Activated naive CD4-positive, alpha-beta T cell treated with anti-CD3 and anti-CD28 coated beads for 36 hours (primary cell): Measurements from ENCODE around the gene EBF4. TPM values are rescaled to one million over a fixed set of nuclear protein-coding genes. Genes with fewer than 3 reads are reported as not detected.
A peak's percentile ranks its signal among the peaks of the same experiment; 100 is the strongest.

Experiments used
- CTCF ChIA-PET: fragments of 350-600 bp; sonication (Branson Sonifier 250); formaldehyde crosslinking; loops from one replicate; lab custom pipeline; 2021; ENCODE audit warnings: antibody characterized with exemption; lab: Charles Lee
- DNase-seq: peaks from one replicate; pipeline ENCODE4 v3.0.0-alpha.2; 2020
- H3K27ac Mint-ChIP-seq: one replicate; pipeline ENCODE4 v1.8.0; 2021; ENCODE audit warnings: mild to moderate bottlenecking, mixed read lengths
- H3K27me3 Mint-ChIP-seq: one replicate; pipeline ENCODE4 v1.8.0; 2021; ENCODE audit warnings: low read depth, mixed read lengths
- H3K36me3 Mint-ChIP-seq: one replicate; pipeline ENCODE4 v1.8.0; 2021; ENCODE audit warnings: low read depth, mixed read lengths
- H3K4me1 Mint-ChIP-seq: one replicate; pipeline ENCODE4 v1.8.0; 2021; ENCODE audit warnings: low read depth, mixed read lengths
- H3K4me3 Mint-ChIP-seq: one replicate; pipeline ENCODE4 v1.8.0; 2021; ENCODE audit warnings: mild to moderate bottlenecking, moderate library complexity, mixed read lengths
- H3K9me3 Mint-ChIP-seq: one replicate; pipeline ENCODE4 v1.8.0; 2021; ENCODE audit warnings: mixed read lengths
- intact Hi-C: fragments of 100-400 bp; cut with micrococcal nuclease; formaldehyde crosslinking; loops from one replicate; pipeline ENCODE4 v1.15.1; 2023
- total RNA-seq, 2 experiments: library from RNA; stranded (reverse); gene quantifications; one replicate each; pipeline ENCODE4 v1.2.3, GENCODE V29; 2021

The EBF4 gene
- total RNA-seq, 2 experiments from 2014 or later, result 3.2 to 3.5 TPM

DNA sequence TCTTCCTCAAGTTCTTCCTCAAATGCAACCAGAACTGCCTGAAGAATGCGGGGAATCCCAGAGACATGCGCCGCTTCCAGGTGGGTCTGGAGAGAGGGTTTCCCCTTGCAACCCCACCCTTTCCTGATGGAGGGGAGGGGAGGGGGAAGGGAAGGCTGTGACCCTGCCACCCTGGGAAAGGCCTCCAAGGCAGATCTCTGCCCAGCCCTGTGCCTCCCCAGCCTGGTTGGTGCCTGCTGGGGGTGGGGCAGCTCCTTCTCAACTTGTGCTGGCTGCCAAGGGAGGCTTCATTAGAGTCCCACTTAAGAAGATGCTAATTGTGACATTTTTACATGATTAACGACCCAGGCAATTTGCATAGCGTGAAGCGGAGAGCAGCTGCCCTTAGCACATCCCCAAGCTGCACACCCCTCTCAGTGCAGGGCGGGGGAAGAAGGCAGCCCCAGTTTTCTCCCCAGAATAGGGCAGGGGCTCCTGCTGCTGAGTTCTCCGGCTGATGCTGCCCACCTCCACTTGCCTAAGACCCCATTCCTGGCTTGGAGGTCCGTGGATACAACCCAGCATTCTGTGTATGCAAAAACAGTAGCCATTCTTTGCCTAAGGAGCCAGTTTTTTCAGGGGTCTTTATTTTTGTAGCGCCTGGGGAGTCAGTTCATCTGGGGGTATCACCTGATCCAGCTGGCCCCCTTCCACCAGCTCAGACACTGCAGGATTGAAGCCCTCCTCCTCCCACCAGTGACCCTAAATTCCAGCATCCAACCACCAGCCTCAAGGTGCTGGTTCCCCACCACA is 56.2 kb downstream of the EBF4 start:
- DNase-seq, result no peak
- Mint-ChIP-seq H3K4me3 (no peak overlapping the region), H3K27ac (no peak overlapping the region), H3K27me3 (peaks cover 18% of the 10 kb centered on the region), H3K9me3 (no peaks in the 10 kb centered on the region), H3K36me3 (no peaks in the 10 kb centered on the region), H3K4me1 (peaks cover 17% of the 10 kb centered on the region)
- CTCF ChIA-PET, result interaction anchor here (0.7 kb wide), 1 partner anchor 9 kb away, joined by 3 read pairs; no protein-coding TSS in a partner anchor
- intact Hi-C loops, result no loop called here

DNA sequence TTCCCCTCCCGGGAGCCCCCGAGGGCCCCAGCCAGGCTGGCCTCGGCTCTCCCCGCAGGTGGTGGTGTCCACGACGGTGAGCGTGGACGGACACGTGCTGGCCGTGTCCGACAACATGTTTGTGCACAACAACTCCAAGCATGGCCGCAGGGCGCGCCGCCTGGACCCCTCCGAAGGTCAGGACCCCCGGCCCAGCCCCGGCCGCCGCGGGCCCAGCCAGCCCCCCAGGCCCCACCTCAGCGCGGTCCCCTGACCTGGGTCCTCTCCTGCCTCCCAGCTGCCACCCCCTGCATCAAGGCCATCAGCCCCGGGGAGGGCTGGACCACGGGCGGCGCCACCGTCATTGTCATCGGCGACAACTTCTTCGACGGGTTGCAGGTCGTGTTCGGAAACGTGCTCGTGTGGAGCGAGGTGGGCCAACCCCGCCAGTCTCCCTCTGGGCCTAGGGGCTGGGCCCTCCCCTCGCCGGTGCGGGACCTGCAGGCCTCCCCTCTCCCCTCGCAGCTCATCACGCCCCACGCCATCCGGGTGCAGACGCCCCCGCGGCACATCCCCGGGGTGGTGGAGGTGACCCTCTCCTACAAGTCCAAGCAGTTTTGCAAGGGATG is 56.9 kb downstream of the EBF4 start:
- no peak overlapping the region for H3K4me3 Mint-ChIP-seq

DNA sequence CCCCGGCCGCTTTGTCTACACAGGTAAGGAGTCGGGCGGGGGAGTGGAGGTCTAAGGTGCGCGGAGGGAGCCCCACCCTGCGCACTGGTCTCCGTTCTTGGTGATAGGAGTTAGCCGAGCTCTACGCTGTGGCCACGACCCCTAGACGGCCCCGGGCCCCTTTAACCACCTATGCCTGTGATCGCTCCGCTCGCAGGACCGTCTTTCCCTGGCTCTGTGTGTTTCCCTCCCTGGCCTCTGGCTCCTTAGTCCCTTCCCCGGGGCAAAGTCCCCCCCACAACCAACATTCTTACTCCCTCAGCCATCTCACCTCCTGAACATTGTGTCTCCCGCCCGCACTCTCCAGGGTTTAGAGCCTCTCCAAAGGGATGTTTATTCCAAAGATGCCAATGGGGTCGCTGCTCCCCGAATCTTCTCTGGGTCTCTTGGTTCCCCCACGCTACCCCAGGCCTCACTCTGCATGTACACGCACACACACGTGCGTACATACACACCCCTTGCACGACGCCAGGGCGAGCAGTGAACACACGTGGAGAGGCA is 57.4 kb downstream of the EBF4 start:
- intact Hi-C loops, result no loop called here
- H3K27ac Mint-ChIP-seq, result no peak overlapping the region
- no peak overlapping the region for H3K4me3 Mint-ChIP-seq
- CTCF ChIA-PET, result no interaction called here
- no peaks in the 10 kb centered on the region for H3K9me3 Mint-ChIP-seq
- H3K4me1 Mint-ChIP-seq, result peaks cover 17% of the 10 kb centered on the region
- no peaks in the 10 kb centered on the region for H3K36me3 Mint-ChIP-seq
- peaks cover 18% of the 10 kb centered on the region for H3K27me3 Mint-ChIP-seq
- no peak for DNase-seq

More for the DNA sequence above, 56.9 kb downstream of the EBF4 start:
- no peaks in the 10 kb centered on the region for H3K36me3 Mint-ChIP-seq
- intact Hi-C loops, result no loop called here
- CTCF ChIA-PET, result no interaction called here
- H3K4me1 Mint-ChIP-seq, result peaks cover 17% of the 10 kb centered on the region
- no peak for DNase-seq
- no peak overlapping the region for H3K27ac Mint-ChIP-seq
- no peaks in the 10 kb centered on the region for H3K9me3 Mint-ChIP-seq
- peaks cover 18% of the 10 kb centered on the region for H3K27me3 Mint-ChIP-seq

DNA sequence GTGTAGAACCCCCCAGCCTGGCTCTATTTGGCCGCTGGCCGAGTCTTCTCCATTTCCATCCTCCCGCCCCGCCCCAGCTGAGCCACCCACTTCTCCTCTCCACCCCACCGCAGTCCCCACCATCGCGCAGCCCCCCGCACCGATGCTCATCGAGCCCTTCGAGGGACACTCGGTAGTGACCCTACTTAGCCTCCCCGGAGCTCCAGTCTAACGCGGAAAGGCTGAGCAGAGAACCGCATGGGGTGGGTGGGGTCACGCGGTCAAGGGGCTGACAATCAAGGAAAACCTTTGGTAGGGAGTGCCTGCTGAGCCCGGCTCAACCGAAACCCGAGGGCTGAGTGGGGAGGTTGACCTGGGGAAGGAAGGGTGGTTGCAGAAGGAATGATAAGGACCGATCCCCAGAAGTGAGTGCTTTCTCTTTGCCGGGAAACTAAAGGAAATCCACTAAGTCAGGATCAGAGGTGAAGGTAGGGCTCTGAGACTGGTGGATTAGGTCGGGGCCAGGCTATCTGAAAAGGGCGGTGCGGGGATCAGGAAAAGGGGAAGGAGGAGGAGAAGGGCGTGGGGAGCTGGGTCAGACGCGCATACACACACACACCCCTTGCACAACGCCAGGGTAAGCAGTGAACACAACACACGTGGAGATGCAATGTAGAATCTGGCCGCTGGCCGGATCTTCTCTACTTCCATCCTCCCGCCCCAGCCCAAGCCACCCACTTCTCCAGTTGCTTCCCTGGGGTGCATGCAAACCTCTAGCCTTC is 58.1 kb downstream of the EBF4 start:
- H3K27me3 Mint-ChIP-seq, result peaks cover 18% of the 10 kb centered on the region
- peak overlapping the region; percentile 14 for H3K4me3 Mint-ChIP-seq
- CTCF ChIA-PET, result interaction anchor here (2.6 to 3.0 kb wide), 3 partner anchors 21 to 63 kb away, joined by 13 to 24 read pairs (median 18); no protein-coding TSS in a partner anchor
- DNase-seq, result no peak
- H3K36me3 Mint-ChIP-seq, result no peaks in the 10 kb centered on the region
- no peaks in the 10 kb centered on the region for H3K9me3 Mint-ChIP-seq
- intact Hi-C loops, result no loop called here
- H3K27ac Mint-ChIP-seq, result no peak overlapping the region
- H3K4me1 Mint-ChIP-seq, result peaks cover 17% of the 10 kb centered on the region

DNA sequence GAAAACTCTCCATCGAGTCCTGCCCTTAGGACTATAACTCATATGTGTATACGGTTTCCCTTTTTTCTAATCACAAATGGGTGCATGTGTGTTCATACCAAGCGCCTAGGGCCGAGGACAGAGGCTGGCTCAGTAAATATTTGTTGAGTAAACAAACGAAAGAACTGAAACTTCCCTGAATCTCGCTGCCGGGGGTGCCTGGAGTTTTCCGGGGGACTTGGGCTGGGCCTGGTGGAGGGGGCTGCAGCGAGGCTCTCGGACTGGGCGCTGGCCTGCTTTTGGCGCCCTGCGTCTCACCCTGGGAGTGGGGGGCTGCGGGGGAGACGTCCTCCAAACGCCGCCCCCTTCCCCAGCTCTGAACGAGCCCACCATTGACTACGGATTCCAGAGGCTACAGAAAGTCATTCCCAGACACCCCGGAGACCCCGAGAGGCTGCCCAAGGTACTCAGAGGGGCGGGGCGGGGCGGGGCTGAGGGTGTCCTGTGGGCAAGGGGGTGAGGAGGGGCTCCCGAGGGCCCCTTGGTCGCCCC is 58.8 kb downstream of the EBF4 start:
- H3K9me3 Mint-ChIP-seq, result no peaks in the 10 kb centered on the region
- intact Hi-C loops, result no loop called here
- no peak overlapping the region for H3K27ac Mint-ChIP-seq
- peaks cover 18% of the 10 kb centered on the region for H3K4me1 Mint-ChIP-seq
- H3K36me3 Mint-ChIP-seq, result no peaks in the 10 kb centered on the region
- no peak for DNase-seq
- CTCF ChIA-PET, result interaction anchor here (1.3 to 4.9 kb wide), 7 partner anchors 9 to 63 kb away, joined by 3 to 49 read pairs (median 13); partner anchors contain the start of gene EBF4
- peaks cover 18% of the 10 kb centered on the region for H3K27me3 Mint-ChIP-seq
- peak overlapping the region; percentile 35 for H3K4me3 Mint-ChIP-seq

DNA sequence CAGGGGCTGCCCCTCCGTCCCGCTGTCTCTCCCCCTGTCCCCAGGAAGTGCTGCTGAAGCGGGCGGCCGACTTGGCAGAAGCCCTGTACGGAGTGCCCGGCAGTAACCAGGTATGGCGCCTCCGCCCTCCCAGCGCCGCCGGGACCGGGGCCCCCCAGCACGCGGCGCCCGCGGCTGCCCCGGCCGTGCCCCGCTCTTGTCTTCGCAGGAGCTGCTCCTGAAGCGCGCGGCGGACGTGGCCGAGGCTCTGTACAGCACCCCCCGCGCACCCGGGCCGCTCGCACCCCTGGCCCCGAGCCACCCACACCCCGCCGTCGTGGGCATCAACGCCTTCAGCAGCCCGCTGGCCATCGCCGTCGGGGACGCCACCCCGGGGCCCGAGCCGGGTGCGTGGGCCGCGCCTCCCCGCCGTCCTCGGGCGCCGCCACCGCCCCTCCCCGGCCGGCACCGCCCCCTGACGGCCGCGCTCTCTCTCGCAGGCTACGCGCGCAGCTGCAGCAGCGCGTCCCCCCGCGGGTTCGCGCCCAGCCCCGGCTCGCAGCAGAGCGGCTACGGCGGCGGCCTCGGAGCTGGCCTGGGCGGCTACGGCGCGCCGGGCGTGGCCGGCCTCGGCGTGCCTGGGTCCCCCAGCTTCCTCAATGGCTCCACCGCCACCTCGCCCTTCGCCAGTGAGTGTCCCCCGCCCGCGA is 59.4 kb downstream of the EBF4 start:
- H3K4me1 Mint-ChIP-seq, result peaks cover 20% of the 10 kb centered on the region

DNA sequence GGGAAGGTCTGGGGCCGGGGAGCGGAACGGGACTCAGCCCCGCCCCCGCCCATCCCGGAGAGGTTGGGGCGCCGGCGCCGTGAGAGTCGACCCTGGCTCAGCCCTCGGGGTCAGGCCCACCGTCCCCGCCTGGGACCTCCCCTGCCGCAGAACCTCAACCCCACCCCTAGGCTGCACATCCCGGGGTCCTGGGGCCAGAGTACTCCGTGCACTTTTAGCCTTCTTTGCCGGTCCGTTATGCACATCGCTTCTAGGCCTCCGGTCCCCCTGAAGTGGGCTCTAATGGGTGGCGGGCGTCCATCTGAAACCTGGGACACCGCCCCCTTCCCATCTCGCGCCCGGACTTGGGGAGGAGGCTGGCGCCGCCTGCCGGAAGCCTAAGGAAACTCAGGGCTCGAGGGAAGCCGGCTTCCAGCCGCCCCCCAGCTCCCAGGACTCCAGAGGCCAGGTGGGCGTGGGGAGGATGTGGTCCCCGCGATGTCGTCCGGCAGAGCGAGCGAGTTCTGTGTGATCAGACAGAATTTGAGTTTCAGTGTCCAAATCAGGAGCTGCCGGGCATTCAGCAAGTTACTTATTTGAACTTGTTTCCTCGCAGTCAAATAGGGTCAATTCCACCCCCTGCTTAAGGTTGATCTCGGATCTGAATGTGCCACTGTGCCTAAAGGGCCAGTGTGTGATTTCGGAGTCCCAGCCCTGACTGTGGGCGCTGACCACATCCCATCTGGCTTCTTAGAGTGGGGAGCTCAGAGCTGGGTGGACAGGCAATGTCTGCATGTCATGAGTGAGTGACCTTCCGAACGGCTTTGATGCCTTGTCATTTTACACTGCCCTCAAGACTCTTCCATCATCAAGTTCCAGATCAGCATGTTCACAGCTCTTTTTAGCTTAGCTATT is 60.2 kb downstream of the EBF4 start:
- H3K36me3 Mint-ChIP-seq, result no peaks in the 10 kb centered on the region
- H3K4me1 Mint-ChIP-seq, result peaks cover 18% of the 10 kb centered on the region
- intact Hi-C loops, result loop anchor here (1.0 kb wide), 2 partner anchors 61 to 65 kb away; partner anchors contain the start of gene EBF4
- CTCF ChIA-PET, result interaction anchor here (0.5 to 4.9 kb wide), 26 partner anchors 9 to 541 kb away, joined by 3 to 49 read pairs (median 4); partner anchors contain the start of gene EBF4
- H3K4me3 Mint-ChIP-seq, result peak overlapping the region; percentile 75
- DNase-seq, result peak; percentile 56
- H3K9me3 Mint-ChIP-seq, result no peaks in the 10 kb centered on the region
- H3K27ac Mint-ChIP-seq, result no peak overlapping the region
- peaks cover 20% of the 10 kb centered on the region for H3K27me3 Mint-ChIP-seq

More for the DNA sequence above, 59.4 kb downstream of the EBF4 start:
- CTCF ChIA-PET, result interaction anchor here (0.8 to 4.9 kb wide), 13 partner anchors 10 to 99 kb away, joined by 3 to 49 read pairs (median 6); partner anchors contain the start of gene EBF4
- intact Hi-C loops, result loop anchor here (1.0 kb wide), 2 partner anchors 60 to 64 kb away; partner anchors contain the start of gene EBF4
- Mint-ChIP-seq H3K27ac (no peak overlapping the region), H3K36me3 (no peaks in the 10 kb centered on the region), H3K4me3 (no peak overlapping the region), H3K9me3 (no peaks in the 10 kb centered on the region), H3K27me3 (peaks cover 20% of the 10 kb centered on the region)
- DNase-seq, result peak; percentile 52

DNA sequence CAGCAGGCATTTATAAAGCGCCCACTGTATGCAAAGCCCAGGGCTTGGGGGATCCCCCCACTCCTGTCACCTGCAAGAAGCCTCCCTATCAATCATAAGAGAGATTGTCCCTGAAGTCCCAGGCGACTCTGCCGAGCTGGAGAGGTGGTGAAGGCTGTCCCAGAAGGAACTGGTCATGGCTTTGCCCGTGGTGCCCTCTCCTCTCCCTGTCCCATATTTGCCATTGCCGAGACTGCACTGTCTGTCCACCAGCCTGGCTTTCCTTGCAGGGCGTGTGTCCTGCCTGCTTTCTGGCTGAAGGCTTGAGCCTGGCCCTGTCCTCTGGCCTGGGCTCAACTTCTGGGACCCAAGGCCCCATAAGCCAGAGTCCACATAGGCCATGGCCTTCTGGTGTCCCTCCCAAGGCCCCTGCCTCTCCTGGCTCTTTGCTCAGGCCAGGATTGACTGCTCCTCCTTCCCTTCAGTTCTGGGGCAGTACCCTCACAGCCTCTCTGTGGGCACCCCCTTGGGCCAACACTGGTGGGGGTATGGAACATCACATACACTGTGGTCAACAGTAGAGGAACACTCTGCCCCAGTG is 61.0 kb downstream of the EBF4 start:
- CTCF ChIA-PET, result interaction anchor here (0.5 to 4.9 kb wide), 25 partner anchors 8 to 542 kb away, joined by 3 to 49 read pairs (median 4); partner anchors contain the start of gene EBF4
- DNase-seq, result no peak
- no peaks in the 10 kb centered on the region for H3K36me3 Mint-ChIP-seq
- peaks cover 20% of the 10 kb centered on the region for H3K27me3 Mint-ChIP-seq
- peaks cover 16% of the 10 kb centered on the region for H3K4me1 Mint-ChIP-seq
- H3K9me3 Mint-ChIP-seq, result no peaks in the 10 kb centered on the region
- intact Hi-C loops, result no loop called here
- H3K4me3 Mint-ChIP-seq, result peak overlapping the region; percentile 75
- H3K27ac Mint-ChIP-seq, result no peak overlapping the region

DNA sequence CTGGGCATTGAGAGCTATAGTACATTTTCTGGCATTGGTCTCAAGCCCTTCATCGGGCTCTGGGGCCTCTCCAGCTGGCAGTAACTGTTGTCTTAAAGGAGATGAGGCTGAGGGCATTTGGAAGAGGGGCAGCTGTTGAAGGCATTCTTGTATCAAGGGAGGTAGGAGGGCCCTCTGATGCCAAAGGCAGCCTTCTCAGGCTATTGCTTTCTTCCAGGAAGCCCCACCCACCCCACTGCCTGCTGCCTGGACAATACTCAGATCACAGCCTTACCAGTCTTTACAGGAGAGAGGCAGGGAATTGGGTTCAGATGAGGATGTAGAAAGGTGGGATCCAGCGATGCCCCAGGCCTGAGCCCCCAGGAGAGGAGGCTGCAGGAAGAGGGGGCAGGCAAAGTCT is 61.8 kb downstream of the EBF4 start:
- Mint-ChIP-seq H3K27ac (no peak overlapping the region), H3K27me3 (peaks cover 20% of the 10 kb centered on the region), H3K4me1 (peaks cover 16% of the 10 kb centered on the region), H3K4me3 (no peak overlapping the region), H3K36me3 (no peaks in the 10 kb centered on the region), H3K9me3 (no peaks in the 10 kb centered on the region)
- intact Hi-C loops, result no loop called here
- CTCF ChIA-PET, result interaction anchor here (0.6 to 4.9 kb wide), 7 partner anchors 12 to 246 kb away, joined by 3 to 49 read pairs (median 6); no protein-coding TSS in a partner anchor
- DNase-seq, result no peak

DNA sequence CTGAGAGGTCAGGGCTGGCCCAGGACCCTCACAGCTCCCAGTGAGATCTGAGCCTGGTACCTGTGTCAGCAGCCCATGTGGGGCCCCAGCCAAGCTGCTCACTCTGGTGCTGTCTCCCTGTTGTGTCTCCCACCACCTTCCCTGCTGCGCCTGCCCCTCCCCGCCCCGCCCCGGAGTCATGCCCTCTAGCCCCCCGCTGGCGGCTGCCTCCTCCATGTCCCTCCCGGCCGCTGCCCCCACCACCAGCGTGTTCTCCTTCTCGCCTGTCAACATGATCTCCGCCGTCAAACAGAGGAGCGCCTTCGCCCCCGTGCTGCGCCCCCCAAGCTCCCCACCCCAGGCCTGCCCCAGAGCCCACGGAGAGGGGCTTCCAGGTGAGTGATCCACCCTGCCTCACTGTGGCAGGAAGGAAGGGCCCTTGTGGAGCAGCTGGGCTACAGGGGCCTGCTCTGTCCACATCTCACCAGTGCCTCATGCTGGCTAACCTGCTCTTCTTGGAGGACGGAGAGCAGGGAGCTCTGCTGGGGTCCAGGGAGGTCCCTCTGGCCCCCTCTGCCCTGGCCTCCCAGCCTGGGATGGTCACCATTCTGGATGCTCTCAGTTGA is 63.0 kb downstream of the EBF4 start:
- intact Hi-C loops, result loop anchor here (1.0 to 2.0 kb wide), 2 partner anchors 97 to 245 kb away; no protein-coding TSS in a partner anchor
- CTCF ChIA-PET, result interaction anchor here (0.6 to 4.9 kb wide), 7 partner anchors 13 to 611 kb away, joined by 3 to 49 read pairs (median 4); no protein-coding TSS in a partner anchor
- no peaks in the 10 kb centered on the region for H3K9me3 Mint-ChIP-seq
- no peaks in the 10 kb centered on the region for H3K36me3 Mint-ChIP-seq
- H3K27me3 Mint-ChIP-seq, result peaks cover 13% of the 10 kb centered on the region
- no peak overlapping the region for H3K27ac Mint-ChIP-seq
- DNase-seq, result no peak
- H3K4me3 Mint-ChIP-seq, result no peak overlapping the region
- peaks cover 14% of the 10 kb centered on the region for H3K4me1 Mint-ChIP-seq
